ENCODE data around the gene SIPA1L3.

GRCh38 chr19:37942516-37942902 lies 35.5 kb downstream of the SIPA1L3 start:
- TF ChIP-seq, protein P1, sequence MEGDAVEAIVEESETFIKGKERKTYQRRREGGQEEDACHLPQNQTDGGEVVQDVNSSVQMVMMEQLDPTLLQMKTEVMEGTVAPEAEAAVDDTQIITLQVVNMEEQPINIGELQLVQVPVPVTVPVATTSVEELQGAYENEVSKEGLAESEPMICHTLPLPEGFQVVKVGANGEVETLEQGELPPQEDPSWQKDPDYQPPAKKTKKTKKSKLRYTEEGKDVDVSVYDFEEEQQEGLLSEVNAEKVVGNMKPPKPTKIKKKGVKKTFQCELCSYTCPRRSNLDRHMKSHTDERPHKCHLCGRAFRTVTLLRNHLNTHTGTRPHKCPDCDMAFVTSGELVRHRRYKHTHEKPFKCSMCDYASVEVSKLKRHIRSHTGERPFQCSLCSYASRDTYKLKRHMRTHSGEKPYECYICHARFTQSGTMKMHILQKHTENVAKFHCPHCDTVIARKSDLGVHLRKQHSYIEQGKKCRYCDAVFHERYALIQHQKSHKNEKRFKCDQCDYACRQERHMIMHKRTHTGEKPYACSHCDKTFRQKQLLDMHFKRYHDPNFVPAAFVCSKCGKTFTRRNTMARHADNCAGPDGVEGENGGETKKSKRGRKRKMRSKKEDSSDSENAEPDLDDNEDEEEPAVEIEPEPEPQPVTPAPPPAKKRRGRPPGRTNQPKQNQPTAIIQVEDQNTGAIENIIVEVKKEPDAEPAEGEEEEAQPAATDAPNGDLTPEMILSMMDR (IDR thresholded peaks at IDR 0.05): no peak
- TF ChIP-seq EP300 (IDR thresholded peaks at IDR 0.05; ENCODE audit: borderline replicate concordance in 1 of 2, low read depth in 1 of 2, low read length in 1 of 2) (no peak), POLR2AphosphoS5 (IDR thresholded peaks at IDR 0.05; ENCODE audit: low read depth, low read length) (no peak), ELF1 (IDR thresholded peaks at IDR 0.05) (no peak), MXI1 (IDR thresholded peaks at IDR 0.05; ENCODE audit: low read depth, low read length) (no peak), NRF1 (IDR thresholded peaks at IDR 0.05; ENCODE audit: low read depth, low read length) (no peak), YY1 (IDR thresholded peaks at IDR 0.05; ENCODE audit: low read depth) (no peak), RAD21 (IDR thresholded peaks at IDR 0.05; ENCODE audit: low read length) (no peak), EZH2phosphoT487 (IDR thresholded peaks at IDR 0.05; ENCODE audit: borderline replicate concordance, low read depth) (no peak)

All from SK-N-SH (cell line).